Esophagus squamous epithelium (tissue), 5 donors: ENCODE data around the gene PHACTR3. TPM values are rescaled to one million over a fixed set of nuclear protein-coding genes. Genes with fewer than 3 reads are reported as not detected.

Experiments used
- DNase-seq: peaks from one replicate; lab custom pipeline; 2025; lab: John Stamatoyannopoulos, UW
- H3K27ac ChIP-seq, 4 donors: fragments of 200-600 bp; sonication (generic); one replicate each; pipeline ENCODE4 v1.5.1; 2016 to 2019; ENCODE audit warnings: mild to moderate bottlenecking in 1 of 4
- H3K27me3 ChIP-seq, 4 donors: fragments of 200-600 bp; sonication (generic); 1 replicate in 3 of 4; 2 replicates in 1 of 4; pipeline versions ENCODE4 v1.5.1 to v1.6.0; 2017 to 2021; ENCODE audit warnings: antibody characterized with exemption in 1 of 4
- H3K36me3 ChIP-seq, 3 donors: fragments of 200-600 bp; sonication (generic); one replicate each; pipeline ENCODE4 v1.5.1; 2016 to 2019
- H3K4me1 ChIP-seq, 3 donors: fragments of 200-600 bp; sonication (generic); one replicate each; pipeline ENCODE4 v1.5.1; 2017 to 2019
- H3K4me3 ChIP-seq, 4 donors: fragments of 200-600 bp; sonication (generic); 1 replicate in 3 of 4; 2 replicates in 1 of 4; pipeline ENCODE4 v1.5.1; 2016 to 2019; ENCODE audit warnings: mild to moderate bottlenecking in 2 of 4, moderate library complexity in 1 of 4
- H3K9me3 ChIP-seq, 3 donors: fragments of 200-600 bp; sonication (generic); one replicate each; pipeline ENCODE4 v1.5.1; 2016 to 2019
- POLR2A ChIP-seq, 4 donors: fragments of 450-650 bp; IDR thresholded peaks; one replicate each; pipeline ENCODE4 v1.6.1; 2017; ENCODE audit warnings: antibody characterized with exemption in 4 of 4, mild to moderate bottlenecking in 4 of 4, moderate library complexity in 3 of 4
- WGBS, 2 donors: methylation state at CpG; one replicate each; pipeline ENCODE4 v1.1.5; 2018; 5-methylcytosine and 5-hydroxymethylcytosine counted together
- intact Hi-C: fragments of 100-400 bp; cut with DNase I; formaldehyde crosslinking; loops from one replicate; pipeline ENCODE4 v1.15.0; 2022
- total RNA-seq, 4 donors: library from RNA; depleted of rRNA; stranded (reverse); fragments of >200 nt; gene quantifications; one replicate each; pipeline ENCODE4 v1.1.0, GENCODE V29; 2016
- TF ChIP-seq, protein P1 (sequence below), 6 experiments: fragments of 450-650 bp in 4 of 6; fragments of 200-600 bp in 2 of 6; sonication (generic) in 2 of 6; IDR thresholded peaks; one replicate each; pipeline ENCODE4 v1.5.1; 2016 to 2019; ENCODE audit warnings: antibody characterized with exemption in 6 of 6, mild to moderate bottlenecking in 4 of 6, moderate library complexity in 4 of 6
- donor health status: DM: yes; HTN: yes; CAD: no.

PHACTR3 gene
- total RNA-seq, 4 donors from 2014 or later: 0.13 to 2.5 (median 0.32) TPM

DNA sequence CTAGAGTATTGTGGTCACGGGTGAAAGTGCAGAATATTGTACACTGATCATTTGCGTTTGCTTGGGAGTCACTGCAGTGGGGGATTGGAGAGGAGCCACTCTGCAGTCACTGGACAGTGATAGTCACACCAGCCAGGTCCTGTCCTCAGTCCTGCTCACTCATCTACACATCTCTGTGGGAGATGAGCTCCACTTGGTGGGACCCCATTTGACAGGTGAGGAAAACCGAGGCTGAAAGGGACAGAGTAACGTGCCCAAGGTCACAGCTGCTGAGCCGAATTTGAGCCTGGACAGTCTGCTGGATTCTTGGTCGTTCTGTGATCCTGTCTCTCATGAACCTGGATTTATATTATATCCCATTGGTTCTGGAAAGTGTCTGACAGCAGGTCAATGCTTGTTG is 17.7 kb upstream of the PHACTR3 start:
- H3K36me3 ChIP-seq: no peaks in the 10 kb centered on the region
- DNase-seq: no peak
- H3K4me3 ChIP-seq: no peak overlapping the region
- H3K27me3 ChIP-seq: peaks cover 0 to 35% (median 0%) of the 10 kb centered on the region in 4 donors
- intact Hi-C loops: no loop called here
- H3K4me1 ChIP-seq: peaks cover 0 to 11% (median 0%) of the 10 kb centered on the region in 3 donors
- TF ChIP-seq, protein P1, sequence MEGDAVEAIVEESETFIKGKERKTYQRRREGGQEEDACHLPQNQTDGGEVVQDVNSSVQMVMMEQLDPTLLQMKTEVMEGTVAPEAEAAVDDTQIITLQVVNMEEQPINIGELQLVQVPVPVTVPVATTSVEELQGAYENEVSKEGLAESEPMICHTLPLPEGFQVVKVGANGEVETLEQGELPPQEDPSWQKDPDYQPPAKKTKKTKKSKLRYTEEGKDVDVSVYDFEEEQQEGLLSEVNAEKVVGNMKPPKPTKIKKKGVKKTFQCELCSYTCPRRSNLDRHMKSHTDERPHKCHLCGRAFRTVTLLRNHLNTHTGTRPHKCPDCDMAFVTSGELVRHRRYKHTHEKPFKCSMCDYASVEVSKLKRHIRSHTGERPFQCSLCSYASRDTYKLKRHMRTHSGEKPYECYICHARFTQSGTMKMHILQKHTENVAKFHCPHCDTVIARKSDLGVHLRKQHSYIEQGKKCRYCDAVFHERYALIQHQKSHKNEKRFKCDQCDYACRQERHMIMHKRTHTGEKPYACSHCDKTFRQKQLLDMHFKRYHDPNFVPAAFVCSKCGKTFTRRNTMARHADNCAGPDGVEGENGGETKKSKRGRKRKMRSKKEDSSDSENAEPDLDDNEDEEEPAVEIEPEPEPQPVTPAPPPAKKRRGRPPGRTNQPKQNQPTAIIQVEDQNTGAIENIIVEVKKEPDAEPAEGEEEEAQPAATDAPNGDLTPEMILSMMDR (IDR thresholded peaks at IDR 0.05): no peak
- TF ChIP-seq POLR2A (IDR thresholded peaks at IDR 0.05): no peak
- WGBS, 2 donors: 81 to 88% methylated on average over 4 to 6 of the region's 6 CpGs
- no peak overlapping the region for H3K27ac ChIP-seq
- no peaks in the 10 kb centered on the region for H3K9me3 ChIP-seq

DNA sequence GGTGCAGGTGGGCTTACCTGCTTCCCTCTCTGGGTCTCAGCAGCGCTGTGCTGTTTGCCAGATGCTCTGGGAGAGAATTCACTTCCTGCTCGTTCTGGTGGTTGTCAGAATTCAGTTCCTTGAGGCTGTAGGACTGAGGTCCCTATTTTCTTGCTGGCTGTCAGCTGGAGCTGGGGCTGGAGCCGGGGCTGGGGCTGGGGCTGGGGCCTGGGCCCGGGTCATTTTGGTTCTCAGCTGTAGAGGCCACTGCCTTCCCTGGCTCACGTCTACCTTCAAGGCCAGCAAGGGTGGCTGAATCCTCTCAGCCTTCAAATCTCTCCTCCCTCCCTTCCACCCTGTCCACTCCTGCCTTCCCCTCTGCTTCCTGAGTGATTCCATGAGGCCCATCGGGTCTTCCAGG is 16.8 kb upstream of the PHACTR3 start:
- Histone ChIP-seq H3K9me3 (no peaks in the 10 kb centered on the region), H3K27me3 (peaks cover 0 to 26% (median 0%) of the 10 kb centered on the region in 4 donors), H3K27ac (no peak overlapping the region), H3K36me3 (no peaks in the 10 kb centered on the region), H3K4me3 (no peak overlapping the region), H3K4me1 (peaks cover 0 to 11% (median 0%) of the 10 kb centered on the region in 3 donors)
- TF ChIP-seq POLR2A (IDR thresholded peaks at IDR 0.05): no peak
- TF ChIP-seq, protein P1 (IDR thresholded peaks at IDR 0.05): no peak
- 43 to 71% methylated on average over 3 to 6 of the region's 6 CpGs for WGBS, 2 donors
- no peak for DNase-seq
- intact Hi-C loops: no loop called here

DNA sequence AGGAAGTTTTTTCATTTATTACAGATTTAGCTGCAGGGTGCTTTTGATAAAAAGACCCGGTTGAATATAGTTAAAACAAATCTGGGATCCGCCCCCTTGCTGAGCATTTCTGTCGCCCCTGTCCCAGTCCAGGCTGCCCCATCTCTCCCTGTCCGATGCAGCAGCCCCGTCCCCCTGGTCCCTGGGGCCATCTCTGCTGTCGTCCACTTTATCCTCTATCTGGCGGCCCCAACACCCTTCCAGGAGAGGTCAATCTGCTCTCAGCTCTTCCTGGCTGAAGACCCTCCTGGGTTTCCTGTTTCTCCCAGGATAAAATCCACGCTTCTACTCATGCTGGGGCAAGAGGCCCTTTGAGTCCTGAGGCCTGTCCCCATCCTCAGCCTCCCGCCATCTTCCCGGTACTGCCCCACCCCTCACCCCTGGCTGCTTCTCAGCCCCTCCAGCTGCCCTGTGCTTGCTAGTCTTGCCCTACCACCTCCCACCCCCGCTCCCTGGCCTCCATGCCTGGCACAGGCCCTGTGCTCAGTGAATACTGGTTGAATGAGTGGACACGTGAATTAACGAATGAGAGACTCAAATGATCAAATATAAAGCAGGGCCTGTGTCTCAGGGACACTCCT is 16.0 kb upstream of the PHACTR3 start:
- Histone ChIP-seq H3K4me3 (no peak overlapping the region), H3K4me1 (peaks cover 0 to 6% (median 0%) of the 10 kb centered on the region in 3 donors), H3K36me3 (no peaks in the 10 kb centered on the region), H3K27me3 (peaks cover 0 to 20% (median 0%) of the 10 kb centered on the region in 4 donors), H3K9me3 (no peaks in the 10 kb centered on the region), H3K27ac (no peak overlapping the region)
- TF ChIP-seq, protein P1 (IDR thresholded peaks at IDR 0.05): no peak
- TF ChIP-seq POLR2A (IDR thresholded peaks at IDR 0.05): no peak
- intact Hi-C loops: no loop called here
- DNase-seq: no peak
- WGBS, 2 donors: 82 to 89% methylated on average over 10 to 11 of the region's 13 CpGs

DNA sequence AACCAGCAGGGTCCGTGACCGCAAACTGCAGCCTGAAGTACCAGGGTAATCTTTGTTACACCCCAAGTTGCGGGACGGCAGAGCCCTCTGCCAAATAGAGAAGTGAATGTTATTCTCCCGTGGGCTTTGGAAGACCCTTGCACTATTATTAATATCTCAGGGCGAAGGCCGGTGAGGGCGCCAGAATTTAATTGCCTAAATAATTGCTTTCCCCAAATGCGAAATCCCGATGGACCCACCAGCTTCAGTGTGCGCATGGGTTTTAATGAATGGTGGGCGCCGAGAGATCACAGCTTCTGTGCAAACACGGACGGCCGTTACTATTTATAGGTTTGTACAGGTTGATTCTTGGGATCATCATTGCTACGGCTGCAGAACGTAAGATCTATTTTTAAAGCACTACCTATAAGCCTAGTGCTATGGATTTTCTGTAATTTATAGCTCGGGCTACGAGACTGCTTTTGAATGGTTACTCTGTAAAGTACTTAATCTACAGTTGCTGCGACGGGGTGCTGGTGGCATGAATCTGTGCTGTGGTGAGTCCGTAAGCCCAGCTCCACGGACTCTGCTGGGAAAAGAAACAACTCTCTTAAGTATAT is 15.2 kb upstream of the PHACTR3 start:
- Histone ChIP-seq H3K36me3 (no peaks in the 10 kb centered on the region), H3K27me3 (peaks cover 0 to 14% (median 0%) of the 10 kb centered on the region in 4 donors), H3K4me3 (peak overlapping the region in 2 of 4 donors; percentile 15 to 26), H3K4me1 (no peaks in the 10 kb centered on the region), H3K27ac (no peak overlapping the region), H3K9me3 (no peaks in the 10 kb centered on the region)
- no peak for DNase-seq
- intact Hi-C loops: no loop called here
- no peak for TF ChIP-seq POLR2A (IDR thresholded peaks at IDR 0.05)
- TF ChIP-seq, protein P1 (IDR thresholded peaks at IDR 0.05): no peak
- 90 to 91% methylated on average over 20 to 24 of the region's 24 CpGs for WGBS, 2 donors

DNA sequence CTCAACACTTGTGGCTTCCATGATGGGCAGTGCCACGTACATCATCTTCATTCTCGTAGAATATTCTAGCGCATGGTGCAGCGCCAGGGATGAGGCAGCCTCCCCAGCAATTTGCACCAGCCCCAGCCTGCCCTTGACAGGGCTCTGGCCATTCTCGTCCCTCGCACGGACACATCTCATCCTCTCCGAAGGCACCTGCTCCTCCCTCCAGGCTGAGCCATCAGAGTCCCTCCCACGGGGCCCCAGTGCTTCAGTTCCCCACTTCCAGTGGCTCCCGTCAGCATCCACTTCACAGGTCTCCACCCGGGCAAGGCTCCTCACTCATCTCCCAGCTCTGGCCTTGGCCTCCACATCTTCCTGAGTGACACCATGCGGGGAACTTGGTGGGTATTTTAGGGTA is 13.3 kb upstream of the PHACTR3 start:
- no peak overlapping the region for H3K4me3 ChIP-seq
- no peak for DNase-seq
- H3K9me3 ChIP-seq: no peaks in the 10 kb centered on the region
- 86 to 88% methylated on average over 9 to 12 of the region's 12 CpGs for WGBS, 2 donors
- intact Hi-C loops: no loop called here
- no peaks in the 10 kb centered on the region for H3K36me3 ChIP-seq
- peaks cover 0 to 5% (median 0%) of the 10 kb centered on the region in 4 donors for H3K27me3 ChIP-seq
- H3K4me1 ChIP-seq: no peaks in the 10 kb centered on the region
- no peak for TF ChIP-seq POLR2A (IDR thresholded peaks at IDR 0.05)
- TF ChIP-seq, protein P1 (IDR thresholded peaks at IDR 0.05): no peak
- no peak overlapping the region for H3K27ac ChIP-seq
